Stimulated activated CD4-positive, alpha-beta T cell treated with anti-CD3 and anti-CD28 coated beads, Interleukin-12 subunit alpha, Interleukin-12 subunit beta, amount 100 ng/mL, for 48 hours (primary cell): Measurements from ENCODE around the gene DIP2B.

Source experiments
- DNase-seq, 3 donors: peaks; one replicate each; pipeline ENCODE4 v3.0.0-alpha.2; 2020; ENCODE audit warnings: low read depth in 2 of 3, low spot score in 1 of 3

DIP2B gene

GRCh38 chr12:50574601-50575348 is 70.0 kb downstream of the DIP2B start:
- DNase-seq: no peak

GRCh38 chr12:50579757-50580267 is 75.0 kb downstream of the DIP2B start:
- no peak for DNase-seq

- no peak for DNase-seq
Observed at GRCh38 chr12:50580436-50580835, 75.7 kb downstream of the DIP2B start.

GRCh38 chr12:50581226-50582184 is 76.7 kb downstream of the DIP2B start:
- DNase-seq: no peak

- no peak for DNase-seq
Observed at GRCh38 chr12:50584135-50584534, 79.3 kb downstream of the DIP2B start.

GRCh38 chr12:50589650-50590435 is 85.1 kb downstream of the DIP2B start:
- peak in 1 of 3 donors; percentile 23 for DNase-seq

- no peak for DNase-seq
Observed at GRCh38 chr12:50590869-50591268, 86.1 kb downstream of the DIP2B start.

GRCh38 chr12:50595667-50596066 is 90.9 kb downstream of the DIP2B start:
- no peak for DNase-seq

GRCh38 chr12:50597200-50598195 is 92.7 kb downstream of the DIP2B start:
- DNase-seq: peak; percentile 42 to 53 (median 46)

- DNase-seq: no peak
Observed at GRCh38 chr12:50598321-50598862, 93.6 kb downstream of the DIP2B start.

- no peak for DNase-seq
Observed at GRCh38 chr12:50599366-50600095, 94.7 kb downstream of the DIP2B start.

GRCh38 chr12:50600364-50600763 is 95.6 kb downstream of the DIP2B start:
- no peak for DNase-seq

- DNase-seq: no peak
Observed at GRCh38 chr12:50603817-50604639, 99.2 kb downstream of the DIP2B start.

GRCh38 chr12:50604640-50604920 is 99.8 kb downstream of the DIP2B start:
- DNase-seq: no peak

GRCh38 chr12:50606675-50607375 is 102.0 kb downstream of the DIP2B start:
- no peak for DNase-seq

GRCh38 chr12:50609292-50609874 is 104.6 kb downstream of the DIP2B start:
- DNase-seq: no peak

- DNase-seq: no peak
Observed at GRCh38 chr12:50610171-50610570, 105.4 kb downstream of the DIP2B start.
